ENCODE data around the gene FOXA2. TPM values are rescaled to one million over a fixed set of nuclear protein-coding genes. Genes with fewer than 3 reads are reported as not detected.
A peak's percentile ranks its signal among the peaks of the same experiment; 100 is the strongest.
"Not testable (repeated sequence)": the region's sequence is repeated elsewhere in the genome, so short reads cannot be mapped to it uniquely, and the experiment has no call there.

Gene FOXA2
- total RNA-seq, 1 donor from 2014 or later, result not detected

DNA sequence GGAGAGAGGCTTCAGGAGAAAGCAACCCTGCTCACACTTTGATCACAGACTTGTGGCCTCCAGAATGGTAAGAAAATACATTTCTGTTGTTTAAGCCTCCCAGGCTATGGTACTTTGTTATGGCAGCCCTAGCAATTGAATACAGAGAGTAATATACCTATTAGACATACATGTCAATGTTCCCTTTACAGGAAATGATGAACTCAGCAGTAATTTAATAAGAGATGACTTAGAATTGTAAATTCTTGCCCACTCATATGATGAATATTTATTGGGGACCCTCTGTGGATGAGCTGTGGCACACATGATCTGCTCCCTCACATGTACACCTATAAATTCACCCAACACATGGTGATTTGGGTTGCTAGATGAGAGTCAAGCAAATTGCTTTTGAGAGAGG is 20.4 kb upstream of the FOXA2 start:
- DNase-seq (ENCODE audit: low spot score), result no peak
- Mint-ChIP-seq H3K36me3 (ENCODE audit: low read depth) (no peaks in the 10 kb centered on the region), H3K4me1 (ENCODE audit: low read depth) (no peaks in the 10 kb centered on the region), H3K27me3 (ENCODE audit: insufficient read depth) (no peaks in the 10 kb centered on the region), H3K9me3 (no peaks in the 10 kb centered on the region), H3K4me3 (no peak overlapping the region), H3K27ac (no peak overlapping the region)
- intact Hi-C loops (cut with micrococcal nuclease), result no loop called here

DNA sequence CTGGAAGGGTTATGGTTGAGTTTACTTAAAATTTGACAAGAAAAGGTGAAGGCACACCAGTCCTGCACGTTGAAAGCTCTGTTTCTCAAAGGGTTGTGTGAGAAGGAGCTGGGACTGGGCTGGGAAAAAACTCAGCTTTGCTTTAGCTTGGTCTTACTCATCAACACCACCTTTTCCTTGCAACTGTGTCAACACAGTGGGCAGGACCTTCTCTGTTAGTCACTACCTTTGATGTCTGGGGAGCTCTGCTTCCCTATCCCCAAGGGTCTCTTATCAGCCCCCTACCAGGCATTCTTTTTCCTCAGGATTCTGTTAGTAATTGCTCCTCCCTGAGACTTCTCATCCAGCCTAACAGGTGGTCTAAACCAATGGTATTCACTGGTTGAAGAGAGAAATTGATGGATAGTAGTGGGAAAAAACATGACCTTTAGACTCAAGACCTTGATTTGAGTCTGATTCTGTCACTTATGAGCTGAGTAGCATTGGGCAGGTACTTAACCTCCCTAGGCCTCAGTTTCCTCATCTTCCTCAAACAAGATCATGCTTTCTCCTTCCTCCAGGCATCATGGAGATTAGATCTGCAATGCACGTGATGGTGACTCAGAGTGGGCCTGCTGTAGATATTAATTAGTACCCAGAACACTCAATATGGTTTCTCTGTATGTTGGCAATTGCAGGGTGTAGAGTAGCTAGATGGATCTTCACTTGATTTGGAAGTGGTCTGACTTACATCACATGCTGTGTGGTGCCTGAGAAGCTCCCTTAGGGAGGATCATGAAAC is 17.2 kb upstream of the FOXA2 start:
- DNase-seq (ENCODE audit: low spot score), result no peak
- H3K27me3 Mint-ChIP-seq (ENCODE audit: insufficient read depth), result no peaks in the 10 kb centered on the region
- intact Hi-C loops (cut with micrococcal nuclease), result no loop called here
- H3K27ac Mint-ChIP-seq, result no peak overlapping the region
- H3K9me3 Mint-ChIP-seq, result no peaks in the 10 kb centered on the region
- no peaks in the 10 kb centered on the region for H3K4me1 Mint-ChIP-seq (ENCODE audit: low read depth)
- H3K4me3 Mint-ChIP-seq, result no peak overlapping the region
- H3K36me3 Mint-ChIP-seq (ENCODE audit: low read depth), result no peaks in the 10 kb centered on the region

DNA sequence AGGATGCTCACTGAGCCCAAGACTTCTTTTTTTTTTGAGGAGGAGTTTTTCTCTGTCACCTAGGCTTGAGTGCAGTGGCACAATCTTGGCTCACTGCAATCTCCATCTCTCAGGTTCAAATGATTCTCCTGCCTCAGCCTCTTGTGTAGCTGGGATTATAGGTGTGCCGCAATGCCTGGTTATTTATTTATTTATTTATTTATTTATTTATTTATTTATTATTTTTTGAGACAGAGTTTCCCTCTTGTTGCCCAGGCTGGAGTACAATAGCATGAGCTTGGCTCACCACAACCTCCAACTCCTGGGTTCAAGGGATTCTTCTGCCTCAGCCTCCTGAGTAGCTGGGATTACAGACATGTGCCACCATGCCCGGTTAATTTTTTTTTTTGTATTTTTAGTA is 14.9 kb upstream of the FOXA2 start:
- DNase-seq (ENCODE audit: low spot score); H3K36me3 Mint-ChIP-seq (ENCODE audit: low read depth); intact Hi-C loops (cut with micrococcal nuclease); H3K4me3 Mint-ChIP-seq; H3K9me3 Mint-ChIP-seq; H3K4me1 Mint-ChIP-seq (ENCODE audit: low read depth); H3K27ac Mint-ChIP-seq; H3K27me3 Mint-ChIP-seq (ENCODE audit: insufficient read depth): not testable (repeated sequence)

DNA sequence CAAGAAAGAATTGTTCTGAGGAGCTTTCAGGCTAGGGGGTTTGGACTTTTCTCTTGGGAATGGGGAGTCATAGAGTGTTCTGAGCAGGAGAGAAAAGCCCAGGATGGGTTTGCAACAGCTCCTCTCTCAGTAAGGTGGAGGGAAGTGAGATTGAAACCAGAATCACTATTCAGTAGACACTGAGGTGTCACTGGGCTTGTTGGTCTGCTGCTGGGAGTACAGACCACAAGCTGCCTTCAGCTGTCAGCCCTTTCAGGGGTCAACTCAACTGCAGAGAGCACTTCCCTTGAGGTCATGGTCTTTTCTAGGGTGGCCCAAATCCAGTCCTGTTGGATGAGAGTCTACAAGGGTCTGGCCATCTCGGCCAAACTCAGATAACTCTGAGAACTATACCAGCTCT is 12.9 kb upstream of the FOXA2 start:
- peaks cover 5% of the 10 kb centered on the region for H3K27me3 Mint-ChIP-seq (ENCODE audit: insufficient read depth)
- intact Hi-C loops (cut with micrococcal nuclease), result no loop called here
- DNase-seq (ENCODE audit: low spot score), result no peak
- no peak overlapping the region for H3K27ac Mint-ChIP-seq
- no peaks in the 10 kb centered on the region for H3K9me3 Mint-ChIP-seq
- H3K4me1 Mint-ChIP-seq (ENCODE audit: low read depth), result no peaks in the 10 kb centered on the region
- H3K36me3 Mint-ChIP-seq (ENCODE audit: low read depth), result no peaks in the 10 kb centered on the region
- no peak overlapping the region for H3K4me3 Mint-ChIP-seq

DNA sequence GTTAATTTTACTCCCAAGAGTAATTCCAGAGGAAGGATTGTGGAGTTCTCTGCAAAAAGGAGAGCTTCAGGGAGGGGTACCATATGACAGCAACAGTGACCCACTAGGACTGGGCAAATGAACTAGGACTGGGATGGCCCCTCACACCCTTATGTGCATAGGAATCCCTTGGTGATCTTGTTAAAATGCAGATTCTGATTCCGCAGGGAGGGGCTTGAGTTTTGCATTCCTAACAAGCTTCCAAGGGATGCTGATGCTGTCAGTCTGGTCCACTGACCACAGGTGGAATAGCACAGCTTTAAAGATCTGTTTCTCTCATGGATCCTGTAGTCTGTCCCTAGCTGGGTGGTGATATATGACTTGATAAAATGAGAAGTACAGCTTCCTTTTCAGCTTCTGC is 6.3 kb upstream of the FOXA2 start:
- Mint-ChIP-seq H3K36me3 (ENCODE audit: low read depth) (peaks cover 2% of the 10 kb centered on the region), H3K27ac (no peak overlapping the region), H3K9me3 (no peaks in the 10 kb centered on the region), H3K4me3 (no peak overlapping the region), H3K4me1 (ENCODE audit: low read depth) (no peaks in the 10 kb centered on the region), H3K27me3 (ENCODE audit: insufficient read depth) (peaks cover 23% of the 10 kb centered on the region)
- no peak for DNase-seq (ENCODE audit: low spot score)
- intact Hi-C loops (cut with micrococcal nuclease), result no loop called here

DNA sequence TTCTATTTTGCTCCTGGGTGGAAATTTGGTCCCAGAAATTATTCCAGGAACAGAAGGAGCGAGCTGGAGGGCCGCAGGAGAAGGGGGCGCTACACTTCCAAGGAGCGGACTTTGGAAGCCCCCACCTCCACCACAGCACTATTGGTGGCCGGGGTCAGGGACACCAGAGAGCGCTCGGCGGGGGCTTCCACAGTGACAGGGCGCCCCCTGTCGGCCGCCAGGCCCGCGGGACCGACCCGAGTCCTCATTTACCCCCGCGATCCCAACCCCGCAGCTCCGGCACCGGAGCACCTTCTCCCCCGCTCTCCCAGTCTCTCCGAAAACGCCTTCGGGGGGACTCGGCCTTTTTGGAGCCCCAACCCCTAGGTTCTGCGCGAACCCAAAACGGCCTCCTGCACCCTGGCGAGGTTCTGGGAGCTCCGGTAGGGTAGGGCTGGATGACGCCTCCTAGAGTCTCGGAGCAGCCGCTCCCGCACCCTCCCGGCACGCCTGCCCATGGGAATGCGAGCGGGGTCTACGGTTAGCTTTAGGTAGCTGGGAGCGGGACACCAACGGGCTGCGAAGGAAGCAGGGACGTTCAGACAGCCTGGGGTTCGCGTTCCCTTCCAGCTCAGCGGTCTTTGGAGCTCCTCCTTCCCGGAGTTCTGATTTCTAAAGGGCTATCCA is 2.4 kb upstream of the FOXA2 start:
- Mint-ChIP-seq H3K4me1 (ENCODE audit: low read depth) (no peaks in the 10 kb centered on the region), H3K27me3 (ENCODE audit: insufficient read depth) (peaks cover 36% of the 10 kb centered on the region), H3K9me3 (no peaks in the 10 kb centered on the region), H3K36me3 (ENCODE audit: low read depth) (peaks cover 2% of the 10 kb centered on the region), H3K4me3 (no peak overlapping the region), H3K27ac (no peak overlapping the region)
- DNase-seq (ENCODE audit: low spot score), result no peak
- intact Hi-C loops (cut with micrococcal nuclease), result loop anchor here (2.0 kb wide), 1 partner anchor 248 kb away; no protein-coding TSS in a partner anchor

DNA sequence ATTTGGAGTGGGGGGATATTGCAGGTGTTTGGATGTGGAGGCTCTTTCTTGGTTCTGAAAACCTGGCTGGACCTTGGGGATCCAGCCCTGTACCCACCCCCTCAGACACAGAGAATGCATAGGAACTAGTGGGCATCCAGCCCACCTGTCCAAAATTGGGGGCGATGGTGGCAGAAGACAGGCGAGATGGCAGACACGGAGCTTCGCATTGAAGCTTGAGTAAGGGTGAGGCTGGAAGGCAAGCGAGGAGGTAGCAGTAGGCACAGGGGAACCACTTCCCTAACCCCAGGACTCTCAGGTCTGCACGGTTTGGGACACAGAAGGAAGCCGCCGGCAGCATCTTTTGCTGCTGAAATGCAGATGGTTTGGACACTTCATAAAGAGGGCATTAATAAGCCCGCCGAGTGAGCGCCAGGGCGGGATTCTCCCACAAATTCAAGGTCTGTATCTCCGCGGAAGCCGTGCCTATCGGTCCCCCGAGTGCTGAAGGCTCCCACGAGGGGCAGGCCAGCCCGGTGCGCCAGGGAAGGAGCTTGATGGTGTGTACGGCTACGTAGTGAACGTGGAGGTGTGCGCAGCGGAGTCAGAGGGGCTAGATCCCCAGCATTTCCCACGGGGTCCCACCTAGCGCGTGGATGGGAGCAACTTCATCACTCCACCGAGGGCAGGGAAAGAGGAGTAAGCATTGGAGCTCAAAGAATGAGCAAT is 1.6 kb upstream of the FOXA2 start:
- H3K9me3 Mint-ChIP-seq, result no peaks in the 10 kb centered on the region
- no peaks in the 10 kb centered on the region for H3K4me1 Mint-ChIP-seq (ENCODE audit: low read depth)
- H3K36me3 Mint-ChIP-seq (ENCODE audit: low read depth), result peaks cover 2% of the 10 kb centered on the region
- H3K27ac Mint-ChIP-seq, result peak overlapping the region; percentile 18
- peaks cover 45% of the 10 kb centered on the region for H3K27me3 Mint-ChIP-seq (ENCODE audit: insufficient read depth)
- DNase-seq (ENCODE audit: low spot score), result no peak
- no peak overlapping the region for H3K4me3 Mint-ChIP-seq
- intact Hi-C loops (cut with micrococcal nuclease), result loop anchor here (2.0 kb wide), 1 partner anchor 247 kb away; no protein-coding TSS in a partner anchor

DNA sequence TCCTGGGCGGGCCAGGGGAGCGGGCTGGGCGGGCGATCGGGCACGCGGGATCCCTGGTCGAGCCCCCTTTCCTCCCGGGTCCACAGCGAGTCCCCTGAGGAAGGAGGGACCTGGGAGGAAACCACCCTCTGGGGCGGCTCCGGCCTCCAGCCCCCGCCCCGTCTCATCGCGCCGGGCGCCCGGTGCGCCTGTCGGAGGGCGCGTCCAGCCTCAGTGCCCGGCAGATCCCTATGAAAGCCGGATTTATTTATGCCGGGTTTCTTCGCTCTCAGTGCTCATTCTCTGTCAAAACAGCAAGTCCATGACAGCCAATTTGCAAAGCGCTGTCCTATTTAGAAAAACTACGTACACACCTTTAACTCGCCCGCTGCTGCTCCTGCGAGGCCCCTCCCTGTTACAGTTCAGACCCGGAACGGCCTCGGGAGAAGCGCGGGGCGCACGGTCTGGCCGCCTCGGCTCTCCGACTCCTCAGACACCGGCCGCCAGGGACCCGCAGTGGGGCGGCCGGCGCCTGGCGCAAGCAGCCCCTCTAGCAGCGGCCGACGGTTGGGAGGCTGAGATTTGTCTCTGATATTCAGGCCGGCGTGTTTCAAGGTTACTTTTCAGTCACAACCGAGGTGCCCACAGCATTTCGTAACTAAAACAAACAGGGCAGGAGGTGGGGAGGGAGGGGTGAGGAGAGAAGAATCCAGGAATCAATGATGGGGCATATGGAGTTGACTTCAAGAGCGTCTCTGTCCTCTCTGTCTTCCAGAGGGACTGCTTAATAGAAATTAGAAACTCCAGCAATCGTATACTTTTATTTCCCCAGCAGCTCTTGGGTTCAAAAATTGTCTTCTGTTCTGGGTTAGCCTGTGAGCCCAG is 782 bp upstream of the FOXA2 start:
- H3K27ac Mint-ChIP-seq, result peak overlapping the region; percentile 63
- H3K9me3 Mint-ChIP-seq, result no peaks in the 10 kb centered on the region
- no peak overlapping the region for H3K4me3 Mint-ChIP-seq
- peaks cover 52% of the 10 kb centered on the region for H3K27me3 Mint-ChIP-seq (ENCODE audit: insufficient read depth)
- peaks cover 2% of the 10 kb centered on the region for H3K36me3 Mint-ChIP-seq (ENCODE audit: low read depth)
- H3K4me1 Mint-ChIP-seq (ENCODE audit: low read depth), result no peaks in the 10 kb centered on the region
- intact Hi-C loops (cut with micrococcal nuclease), result loop anchor here (5.0 kb wide), 1 partner anchor 1073 kb away; the partner anchor contains the start of gene NKX2-2
- DNase-seq (ENCODE audit: low spot score), result no peak

DNA sequence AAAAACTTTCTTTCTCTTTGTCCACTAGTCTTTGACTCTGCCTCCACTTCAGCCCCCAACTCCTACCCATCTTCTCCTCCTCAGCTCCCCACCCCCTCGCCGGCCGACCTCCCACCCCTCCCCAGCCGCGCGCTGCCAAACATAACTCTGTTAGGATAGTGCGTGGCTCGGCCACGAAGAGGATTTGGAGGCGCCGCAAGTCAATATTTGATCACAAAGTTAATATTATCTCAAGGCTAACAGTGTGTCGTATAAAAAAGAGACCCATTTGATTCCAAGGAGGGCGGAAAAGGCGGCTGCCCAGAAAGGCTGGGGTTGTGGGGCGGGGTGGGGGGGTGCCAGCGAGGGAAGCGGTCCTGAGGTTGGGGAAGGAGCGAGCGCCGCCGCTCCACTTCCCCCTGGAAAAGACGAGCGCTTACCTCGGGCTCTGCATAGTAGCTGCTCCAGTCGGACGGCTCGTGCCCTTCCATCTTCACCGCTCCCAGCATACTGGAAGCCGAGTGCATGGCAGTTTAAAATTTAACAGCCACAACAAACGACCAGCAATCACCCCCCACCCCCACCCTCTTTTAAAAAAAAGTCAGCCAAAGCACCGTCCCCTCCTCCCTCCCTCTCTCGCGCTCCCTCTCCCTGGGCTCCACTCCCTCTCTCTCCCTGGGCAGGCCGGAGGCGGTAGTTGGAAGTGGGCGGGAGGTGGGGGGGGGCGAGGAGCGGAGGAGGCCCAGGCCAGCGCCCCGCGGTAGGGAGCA is 425 bp downstream of the FOXA2 start:
- H3K4me3 Mint-ChIP-seq, result no peak overlapping the region
- H3K4me1 Mint-ChIP-seq (ENCODE audit: low read depth), result no peaks in the 10 kb centered on the region
- intact Hi-C loops (cut with micrococcal nuclease), result loop anchor here (5.0 kb wide), 1 partner anchor 1072 kb away; the partner anchor contains the start of gene NKX2-2
- peak overlapping the region; percentile 65 for H3K27ac Mint-ChIP-seq
- no peaks in the 10 kb centered on the region for H3K9me3 Mint-ChIP-seq
- H3K27me3 Mint-ChIP-seq (ENCODE audit: insufficient read depth), result peaks cover 58% of the 10 kb centered on the region
- H3K36me3 Mint-ChIP-seq (ENCODE audit: low read depth), result peaks cover 2% of the 10 kb centered on the region
- DNase-seq (ENCODE audit: low spot score), result no peak

DNA sequence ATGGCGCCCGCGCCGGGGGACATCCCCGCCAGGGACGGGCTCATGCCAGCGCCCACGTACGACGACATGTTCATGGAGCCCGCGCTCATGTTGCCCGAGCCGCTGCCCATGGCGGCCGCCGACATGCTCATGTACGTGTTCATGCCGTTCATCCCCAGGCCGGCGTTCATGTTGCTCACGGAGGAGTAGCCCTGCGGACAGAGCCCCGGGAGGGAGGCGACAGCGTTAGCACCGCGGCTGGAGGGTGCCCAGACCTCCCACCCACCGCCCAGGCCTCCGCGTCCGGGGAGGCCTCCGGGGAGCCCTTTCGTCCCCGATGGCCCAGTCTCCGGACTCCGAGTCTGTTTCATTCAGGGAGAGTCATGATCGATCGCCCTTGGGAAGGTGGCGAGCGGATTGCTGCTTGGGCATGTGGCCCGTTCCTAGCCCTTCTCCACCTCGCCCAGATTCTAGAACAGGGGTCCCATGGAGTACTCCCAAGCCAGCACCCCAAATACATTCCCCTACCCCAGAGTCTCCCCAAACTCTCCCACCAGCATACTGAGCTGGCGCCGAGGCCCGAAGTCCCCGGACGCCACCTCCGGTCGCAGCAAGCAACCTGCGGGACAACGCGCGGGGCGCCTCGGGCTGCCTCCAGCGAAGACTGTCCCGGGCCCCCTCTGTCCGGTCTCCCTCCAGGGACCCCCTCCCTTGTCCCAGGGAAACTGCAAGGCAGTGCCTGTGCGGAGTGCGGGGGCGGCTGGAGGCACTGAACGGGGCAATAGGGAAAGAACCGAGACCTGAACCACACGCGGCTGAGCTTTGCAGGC is 1.2 kb downstream of the FOXA2 start:
- intact Hi-C loops (cut with micrococcal nuclease), result loop anchor here (5.0 kb wide), 1 partner anchor 1071 kb away; the partner anchor contains the start of gene NKX2-2
- H3K9me3 Mint-ChIP-seq, result no peaks in the 10 kb centered on the region

DNA sequence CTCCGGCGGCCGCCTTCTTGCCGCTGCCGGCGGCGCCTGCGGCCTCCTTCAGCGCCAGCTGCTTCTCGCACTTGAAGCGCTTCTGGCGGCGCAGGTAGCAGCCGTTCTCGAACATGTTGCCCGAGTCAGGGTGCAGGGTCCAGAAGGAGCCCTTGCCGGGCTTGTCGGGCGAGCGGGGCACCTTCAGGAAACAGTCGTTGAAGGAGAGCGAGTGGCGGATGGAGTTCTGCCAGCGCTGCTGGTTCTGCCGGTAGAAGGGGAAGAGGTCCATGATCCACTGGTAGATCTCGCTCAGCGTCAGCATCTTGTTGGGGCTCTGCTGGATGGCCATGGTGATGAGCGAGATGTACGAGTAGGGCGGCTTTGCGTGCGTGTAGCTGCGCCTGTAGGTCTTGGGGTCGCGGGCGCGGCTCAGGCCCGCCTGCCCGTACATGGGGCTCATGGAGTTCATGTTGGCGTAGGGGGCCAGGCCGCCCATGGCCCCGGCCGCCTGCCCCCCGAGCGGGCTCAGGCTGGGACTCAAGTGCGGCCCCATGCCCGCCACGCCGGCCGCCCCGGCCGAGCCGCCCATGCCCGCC is 1.9 kb downstream of the FOXA2 start:
- Mint-ChIP-seq H3K9me3 (no peaks in the 10 kb centered on the region), H3K4me3 (no peak overlapping the region), H3K4me1 (ENCODE audit: low read depth) (no peaks in the 10 kb centered on the region), H3K27ac (no peak overlapping the region), H3K36me3 (ENCODE audit: low read depth) (peaks cover 2% of the 10 kb centered on the region), H3K27me3 (ENCODE audit: insufficient read depth) (peaks cover 66% of the 10 kb centered on the region)
- intact Hi-C loops (cut with micrococcal nuclease), result loop anchor here (5.0 kb wide), 1 partner anchor 1070 kb away; the partner anchor contains the start of gene NKX2-2
- no peak for DNase-seq (ENCODE audit: low spot score)

More for the DNA sequence above, 1.2 kb downstream of the FOXA2 start:
- Mint-ChIP-seq H3K4me3 (no peak overlapping the region), H3K36me3 (ENCODE audit: low read depth) (peaks cover 2% of the 10 kb centered on the region), H3K27ac (no peak overlapping the region), H3K27me3 (ENCODE audit: insufficient read depth) (peaks cover 63% of the 10 kb centered on the region), H3K4me1 (ENCODE audit: low read depth) (no peaks in the 10 kb centered on the region)
- DNase-seq (ENCODE audit: low spot score), result no peak
